ENCODE data around the gene DOC2A.
"Not testable (repeated sequence)": the region's sequence is repeated elsewhere in the genome, so short reads cannot be mapped to it uniquely, and the experiment has no call there.

The DOC2A gene

DNA sequence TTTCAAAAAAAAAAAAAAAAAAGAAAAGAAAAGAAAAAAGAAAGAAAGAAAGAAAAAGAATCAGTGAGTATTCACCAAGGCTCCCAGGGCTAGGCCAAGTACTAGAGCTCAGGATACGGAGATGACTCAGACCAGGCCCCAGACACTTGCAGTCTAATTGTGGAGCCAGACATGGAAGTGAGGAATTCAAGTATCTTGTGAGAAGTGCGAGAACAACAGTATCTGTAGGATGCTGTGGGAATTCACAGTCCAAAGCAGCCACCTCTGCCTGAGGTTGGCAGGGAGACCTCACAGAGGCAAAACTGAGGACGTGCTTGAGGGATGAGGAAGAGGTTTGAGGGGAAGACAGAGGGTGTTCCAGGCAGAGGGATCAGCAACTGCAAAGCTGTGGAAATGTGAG lies 40.7 kb upstream of the DOC2A start:
- TF ChIP-seq, protein P1, sequence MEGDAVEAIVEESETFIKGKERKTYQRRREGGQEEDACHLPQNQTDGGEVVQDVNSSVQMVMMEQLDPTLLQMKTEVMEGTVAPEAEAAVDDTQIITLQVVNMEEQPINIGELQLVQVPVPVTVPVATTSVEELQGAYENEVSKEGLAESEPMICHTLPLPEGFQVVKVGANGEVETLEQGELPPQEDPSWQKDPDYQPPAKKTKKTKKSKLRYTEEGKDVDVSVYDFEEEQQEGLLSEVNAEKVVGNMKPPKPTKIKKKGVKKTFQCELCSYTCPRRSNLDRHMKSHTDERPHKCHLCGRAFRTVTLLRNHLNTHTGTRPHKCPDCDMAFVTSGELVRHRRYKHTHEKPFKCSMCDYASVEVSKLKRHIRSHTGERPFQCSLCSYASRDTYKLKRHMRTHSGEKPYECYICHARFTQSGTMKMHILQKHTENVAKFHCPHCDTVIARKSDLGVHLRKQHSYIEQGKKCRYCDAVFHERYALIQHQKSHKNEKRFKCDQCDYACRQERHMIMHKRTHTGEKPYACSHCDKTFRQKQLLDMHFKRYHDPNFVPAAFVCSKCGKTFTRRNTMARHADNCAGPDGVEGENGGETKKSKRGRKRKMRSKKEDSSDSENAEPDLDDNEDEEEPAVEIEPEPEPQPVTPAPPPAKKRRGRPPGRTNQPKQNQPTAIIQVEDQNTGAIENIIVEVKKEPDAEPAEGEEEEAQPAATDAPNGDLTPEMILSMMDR (conservative IDR thresholded peaks at IDR 0.05), result no peak
- H3K27ac ChIP-seq, result no peak overlapping the region

DNA sequence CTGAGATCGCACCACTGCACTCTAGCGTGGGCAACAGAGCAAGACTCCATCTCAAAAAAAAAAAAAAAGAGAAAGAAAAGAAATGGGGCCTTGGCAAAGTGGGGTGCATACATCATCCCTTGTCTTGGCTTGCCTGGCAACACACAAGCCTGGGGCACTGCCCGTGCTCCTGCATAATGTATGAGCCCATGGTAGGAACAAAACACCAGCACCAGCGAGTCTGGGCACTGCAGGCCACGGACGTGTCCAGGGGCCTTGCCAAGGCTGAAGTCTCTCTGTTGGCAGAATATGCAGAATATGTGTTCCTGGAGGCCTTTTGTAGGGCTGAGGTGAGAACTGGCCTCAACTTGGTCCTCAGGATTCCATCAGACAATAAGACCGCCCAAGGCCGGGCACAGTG lies 39.0 kb upstream of the DOC2A start:
- no peak overlapping the region for H3K27ac ChIP-seq
- TF ChIP-seq, protein P1 (conservative IDR thresholded peaks at IDR 0.05), result no peak

DNA sequence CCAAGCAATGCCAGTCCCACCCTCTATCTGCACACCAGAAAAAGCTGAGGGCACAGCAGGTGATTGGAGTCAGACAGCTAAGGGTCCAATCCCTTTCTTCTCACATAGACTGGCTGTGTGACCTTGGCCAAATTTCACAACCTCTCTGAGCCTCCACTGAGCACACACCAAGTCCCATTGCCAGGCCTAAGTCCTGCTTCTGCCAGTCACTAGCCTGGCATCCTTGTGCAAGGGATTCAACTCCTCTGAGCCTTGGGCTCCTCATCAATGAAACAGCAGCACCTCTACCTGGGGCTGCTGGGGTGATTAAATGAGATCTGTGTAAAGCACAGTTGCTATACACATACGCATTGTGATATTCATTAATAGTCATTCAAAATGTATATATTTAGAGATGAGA lies 35.8 kb upstream of the DOC2A start:
- H3K27ac ChIP-seq, result no peak overlapping the region
- TF ChIP-seq, protein P1 (conservative IDR thresholded peaks at IDR 0.05), result no peak

DNA sequence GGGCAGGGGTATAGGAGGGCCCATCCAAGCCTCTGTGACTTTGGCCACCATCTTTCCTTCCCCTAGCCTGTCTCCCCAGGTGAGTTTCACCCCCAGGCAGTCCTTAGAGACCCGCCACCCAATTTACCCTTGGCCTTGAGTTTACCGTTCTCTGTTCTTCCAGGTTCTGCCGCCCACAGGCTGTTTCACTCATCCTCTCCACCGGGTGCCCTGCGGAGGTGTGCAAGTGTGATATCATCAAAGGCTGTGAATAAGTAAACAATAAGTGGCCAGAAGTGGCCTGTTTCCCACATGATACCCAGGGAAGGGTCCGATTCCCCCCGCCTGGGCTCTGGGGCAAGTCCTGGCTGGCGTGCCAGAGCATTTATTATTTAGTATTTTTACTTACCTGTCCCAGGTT lies 35.4 kb upstream of the DOC2A start:
- TF ChIP-seq, protein P1 (conservative IDR thresholded peaks at IDR 0.05), result no peak
- no peak overlapping the region for H3K27ac ChIP-seq

DNA sequence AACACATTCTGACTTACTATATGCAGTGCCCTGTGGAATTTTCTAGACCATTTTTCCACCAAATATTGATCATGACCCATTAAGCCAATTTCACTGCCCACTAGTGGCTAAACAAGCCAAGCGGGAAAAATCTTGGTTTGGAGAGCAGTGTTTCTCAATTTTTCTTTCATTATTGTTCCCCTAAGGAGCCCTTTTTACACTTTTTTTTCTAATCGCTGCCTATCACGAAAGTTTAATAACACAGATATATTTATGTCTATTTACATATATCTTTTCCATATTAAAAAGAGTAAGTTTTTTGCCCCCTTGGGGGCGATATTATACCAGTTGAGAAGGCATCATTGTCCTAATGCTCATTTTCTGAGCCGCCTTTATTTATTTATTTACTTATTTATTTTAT lies 31.0 kb upstream of the DOC2A start:
- H3K27ac ChIP-seq, result no peak overlapping the region
- TF ChIP-seq, protein P1 (conservative IDR thresholded peaks at IDR 0.05), result peak; percentile 52

DNA sequence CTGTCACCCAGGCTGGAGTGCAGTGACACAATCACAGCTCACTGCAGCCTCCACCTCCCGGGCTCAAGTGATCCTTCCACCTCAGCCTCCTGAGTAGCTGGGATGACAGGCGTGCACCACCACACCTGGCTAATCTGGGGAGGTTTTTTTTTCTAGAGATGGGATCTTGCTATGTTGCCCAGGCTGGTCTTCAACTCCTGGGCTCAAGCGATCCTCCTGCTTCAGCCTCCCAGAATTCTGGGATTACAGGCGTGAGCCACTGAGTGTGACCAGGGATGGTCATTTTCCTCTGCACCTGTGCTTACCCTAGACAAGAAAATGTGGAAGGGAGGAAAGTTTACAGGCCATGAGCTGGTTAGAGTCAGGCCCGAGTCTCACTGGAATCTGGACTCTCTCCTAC lies 29.9 kb upstream of the DOC2A start:
- H3K27ac ChIP-seq, result not testable (repeated sequence)

DNA sequence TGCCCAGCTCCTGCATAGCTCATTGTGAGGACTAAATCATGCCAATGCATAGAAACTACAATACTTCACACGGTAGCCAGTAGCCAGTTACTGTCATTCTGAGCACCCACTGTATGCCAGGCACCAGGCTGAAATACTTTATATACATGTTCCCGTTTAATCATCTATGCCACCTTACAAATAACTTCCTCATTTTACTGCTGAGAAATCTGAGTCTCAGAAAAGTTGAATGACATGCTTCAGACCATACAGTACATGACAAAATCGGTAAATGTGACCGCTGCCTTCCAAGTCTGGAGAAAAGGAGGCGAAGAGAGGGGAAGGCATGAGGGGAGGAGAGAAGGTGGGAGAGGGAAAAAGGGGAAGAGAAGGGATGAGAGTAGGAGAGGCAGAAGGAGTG lies 29.4 kb upstream of the DOC2A start:
- H3K27ac ChIP-seq, result no peak overlapping the region
- TF ChIP-seq, protein P1 (conservative IDR thresholded peaks at IDR 0.05), result no peak

DNA sequence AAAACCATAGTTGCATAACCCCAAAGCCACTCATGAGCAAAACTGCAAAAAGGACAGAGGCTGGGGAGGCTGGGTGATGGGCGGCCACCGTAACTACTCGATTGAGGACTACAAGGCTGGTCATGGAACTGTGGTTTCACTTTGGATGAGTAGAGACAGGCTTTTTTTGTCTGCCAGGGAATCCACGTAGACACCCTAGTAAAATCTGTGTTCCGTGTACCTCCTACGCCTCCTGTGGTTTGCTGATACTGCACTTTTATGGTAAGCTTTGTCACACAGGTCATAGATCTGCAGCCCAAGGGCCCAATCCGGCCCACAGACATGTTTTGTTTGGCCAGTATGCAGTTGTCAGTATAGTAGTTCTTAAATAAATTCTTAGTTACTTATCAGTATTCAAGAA lies 22.4 kb upstream of the DOC2A start:
- H3K27ac ChIP-seq, result no peak overlapping the region
- TF ChIP-seq, protein P1 (conservative IDR thresholded peaks at IDR 0.05), result no peak
